HepG2 (cell line): ENCODE results near the gene ABCB6. TPM values are rescaled to one million over a fixed set of nuclear protein-coding genes. Genes with fewer than 3 reads are reported as not detected.

Experiments
- ELF1 ChIP-seq: sonication (generic); formaldehyde crosslinking; IDR thresholded peaks from 2 replicates; pipeline ENCODE4 v1.4.0; 2020; ENCODE audit warnings: missing genetic modification reagents
- ELF3 ChIP-seq: IDR thresholded peaks from 2 replicates; pipeline ENCODE4 v1.6.1; 2016; ENCODE audit warnings: missing genetic modification reagents, missing compliant biosample characterization
- HNF4G ChIP-seq, 2 experiments: sonication (generic) in 1 of 2; formaldehyde crosslinking in 1 of 2; IDR thresholded peaks; 2 replicates each; pipeline versions ENCODE4 v1.4.0 to v1.6.1; 2011 to 2020; ENCODE audit warnings: borderline replicate concordance in 2 of 2, low read depth in 2 of 2, mild to moderate bottlenecking in 2 of 2, low read length in 1 of 2, missing genetic modification reagents in 1 of 2, moderate library complexity in 1 of 2
- HNRNPL ChIP-seq: fragments of 200-400 bp; formaldehyde crosslinking; IDR thresholded peaks from 2 replicates; pipeline ENCODE4 v1.6.1; 2017; ENCODE audit warnings: mild to moderate bottlenecking, low read depth, low read length
- JARID2 ChIP-seq: sonication (generic); formaldehyde crosslinking; IDR thresholded peaks from 2 replicates; pipeline ENCODE4 v1.8.1; 2023; ENCODE audit warnings: missing genetic modification reagents, inconsistent platforms; ENCODE audit not compliant: insufficient replicate concordance
- MIXL1 ChIP-seq: IDR thresholded peaks from 2 replicates; pipeline ENCODE4 v1.6.1; 2016
- PATZ1 ChIP-seq: sonication (generic); formaldehyde crosslinking; IDR thresholded peaks from 2 replicates; pipeline ENCODE4 v1.4.0; 2020; ENCODE audit warnings: missing genetic modification reagents
- PTBP1 ChIP-seq: fragments of 200-400 bp; formaldehyde crosslinking; IDR thresholded peaks from 2 replicates; pipeline ENCODE4 v1.6.1; 2018; ENCODE audit warnings: low read length, low read depth; ENCODE audit not compliant: poor library complexity, severe bottlenecking
- SPEN ChIP-seq: sonication (generic); formaldehyde crosslinking; IDR thresholded peaks from 2 replicates; pipeline ENCODE4 v1.5.1; 2020; ENCODE audit warnings: low read depth, mild to moderate bottlenecking, missing genetic modification reagents
- TBX2 ChIP-seq: sonication (generic); formaldehyde crosslinking; IDR thresholded peaks from 2 replicates; pipeline ENCODE4 v1.5.0; 2020; ENCODE audit warnings: missing genetic modification reagents, mild to moderate bottlenecking, borderline replicate concordance
- ZFAT ChIP-seq: sonication (generic); formaldehyde crosslinking; conservative IDR thresholded peaks from 2 replicates; pipeline ENCODE4 v1.8.1; 2023; ENCODE audit warnings: missing genetic modification reagents, inconsistent platforms
- ZMYM4 ChIP-seq: sonication (generic); formaldehyde crosslinking; IDR thresholded peaks from 2 replicates; pipeline ENCODE4 v1.8.1; 2023; ENCODE audit warnings: mild to moderate bottlenecking, missing genetic modification reagents
- ZNF10 ChIP-seq: sonication (generic); formaldehyde crosslinking; IDR thresholded peaks from 2 replicates; pipeline ENCODE4 v1.4.0; 2020; ENCODE audit warnings: mild to moderate bottlenecking, low read depth, missing genetic modification reagents, borderline replicate concordance
- ZNF30 ChIP-seq: sonication (generic); formaldehyde crosslinking; IDR thresholded peaks from 2 replicates; pipeline ENCODE4 v1.5.0; 2020; ENCODE audit warnings: mild to moderate bottlenecking, missing genetic modification reagents
- ZNF615 ChIP-seq: sonication (generic); formaldehyde crosslinking; IDR thresholded peaks from 2 replicates; pipeline ENCODE4 v1.5.0; 2020; ENCODE audit warnings: mild to moderate bottlenecking, missing genetic modification reagents, borderline replicate concordance
- ZNF740 ChIP-seq: sonication (generic); formaldehyde crosslinking; IDR thresholded peaks from 2 replicates; pipeline ENCODE4 v1.4.0; 2020; ENCODE audit warnings: missing genetic modification reagents
- ZNF772 ChIP-seq: sonication (generic); formaldehyde crosslinking; IDR thresholded peaks from 2 replicates; pipeline ENCODE4 v1.5.0; 2020; ENCODE audit warnings: mild to moderate bottlenecking, missing genetic modification reagents
- ZNF788 ChIP-seq: sonication (generic); formaldehyde crosslinking; IDR thresholded peaks from 2 replicates; pipeline ENCODE4 v1.5.0; 2020; ENCODE audit warnings: mild to moderate bottlenecking, missing genetic modification reagents, borderline replicate concordance
- polyA plus RNA-seq, 8 experiments: library from polyadenylated mRNA; depleted of rRNA in 3 of 8; stranded (reverse) in 7 of 8; unstranded in 1 of 8; fragments of >200 nt; fragmentation: Illumina TruSeq in 4 of 8; extraction: Trizol in 4 of 8; gene quantifications; 2 replicates each; pipeline versions ENCODE4 v1.2.1 to v1.2.3, GENCODE V29; 2011 to 2016; ENCODE audit warnings: low read depth in 4 of 8, missing spikeins in 1 of 8, mixed read lengths in 1 of 8; ENCODE audit not compliant: insufficient read depth in 1 of 8
- total RNA-seq, 5 experiments: library from RNA; depleted of rRNA; stranded (reverse); fragments of >200 nt; fragmentation: Illumina TruSeq; extraction: Trizol; gene quantifications; 2 replicates each; pipeline ENCODE4 v1.2.3, GENCODE V29; 2016; ENCODE audit warnings: low read depth in 1 of 5
- TF ChIP-seq, protein P1 (sequence below): sonication (generic); formaldehyde crosslinking; IDR thresholded peaks from 2 replicates; pipeline ENCODE4 v1.5.0; 2020; ENCODE audit warnings: missing genetic modification reagents, mild to moderate bottlenecking, borderline replicate concordance
- TF ChIP-seq, protein P2 (sequence below): sonication (generic); formaldehyde crosslinking; IDR thresholded peaks from 2 replicates; pipeline ENCODE4 v1.5.0; 2020; ENCODE audit warnings: mild to moderate bottlenecking, missing genetic modification reagents

ABCB6 gene
- total and polyA plus RNA-seq, 2 of the 13 experiments (the other 11 are each of a cell fraction or from before 2014, with no cell fraction given) = 91.1 to 137 TPM

DNA sequence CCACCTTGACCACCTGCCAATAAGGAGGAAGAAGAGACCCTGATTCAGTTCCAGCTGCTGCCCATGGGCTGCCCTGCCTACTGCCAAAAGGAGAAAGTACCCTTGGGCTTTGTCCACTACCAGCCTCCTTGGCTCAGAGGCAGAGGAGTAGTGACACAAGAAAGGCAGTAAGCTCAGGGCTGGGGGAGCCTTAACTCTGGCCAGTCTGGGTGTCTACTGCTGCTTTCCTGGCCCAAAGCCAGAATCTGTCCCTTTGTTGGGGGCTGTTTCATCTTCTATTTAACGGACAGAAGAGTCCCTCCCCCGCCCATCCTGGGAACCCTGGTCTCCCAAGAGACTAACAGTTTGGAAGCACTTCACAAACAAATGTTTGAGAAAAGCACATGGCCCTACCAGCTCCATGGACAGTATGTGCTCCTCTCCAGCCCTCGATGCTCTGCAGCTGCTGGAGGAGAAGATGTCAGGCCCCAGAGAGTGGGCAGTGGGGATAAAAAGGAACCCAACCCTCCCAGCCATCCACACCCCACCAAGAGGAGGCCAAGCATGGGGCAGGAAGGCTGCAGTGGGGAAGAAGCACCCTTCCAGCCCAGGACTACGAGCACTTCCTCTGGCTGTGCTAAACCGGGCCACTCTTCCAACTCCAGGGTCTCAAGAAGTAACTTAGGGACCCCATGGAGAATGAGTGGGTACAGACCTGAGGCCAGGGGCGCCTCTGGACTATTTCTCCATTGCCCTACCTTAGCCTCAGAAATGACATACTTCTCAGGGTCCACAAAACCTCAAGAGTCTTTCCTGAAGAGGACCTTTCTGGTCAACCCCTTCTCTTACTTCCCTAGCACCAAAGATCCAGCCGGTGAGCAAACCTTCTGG is 9.5 kb upstream of the ABCB6 start (continued):
- TF ChIP-seq ZNF740 (CRISPR knock-in tag) (no peak), TBX2 (CRISPR knock-in tag) (peak; percentile 14; the same call in 1 of the 2 replicates), ZNF772 (CRISPR knock-in tag) (no peak), PATZ1 (CRISPR knock-in tag) (no peak), ZFAT (CRISPR knock-in tag) (no peak), HNF4G (IDR thresholded peaks at IDR 0.05; ENCODE audit: borderline replicate concordance, low read depth, low read length) (no peak), HNF4G (CRISPR knock-in tag; IDR thresholded peaks at IDR 0.05; ENCODE audit: borderline replicate concordance, low read depth) (no peak), ELF3 (no peak), ZMYM4 (CRISPR knock-in tag) (no peak), ELF1 (CRISPR knock-in tag) (peak; percentile 20; the same call in 1 of the 2 replicates), HNRNPL (no peak), ZNF788 (CRISPR knock-in tag) (no peak), ZNF615 (CRISPR knock-in tag) (0 out of 2 replicates have a peak, but pooled peaks have one; percentile 31), SPEN (CRISPR knock-in tag) (no peak), PTBP1 (no peak), ZNF30 (CRISPR knock-in tag) (no peak), ZNF10 (CRISPR knock-in tag) (no peak), MIXL1 (CRISPR knock-in tag) (no peak), JARID2 (CRISPR knock-in tag) (no peak)
- TF ChIP-seq, protein P1, sequence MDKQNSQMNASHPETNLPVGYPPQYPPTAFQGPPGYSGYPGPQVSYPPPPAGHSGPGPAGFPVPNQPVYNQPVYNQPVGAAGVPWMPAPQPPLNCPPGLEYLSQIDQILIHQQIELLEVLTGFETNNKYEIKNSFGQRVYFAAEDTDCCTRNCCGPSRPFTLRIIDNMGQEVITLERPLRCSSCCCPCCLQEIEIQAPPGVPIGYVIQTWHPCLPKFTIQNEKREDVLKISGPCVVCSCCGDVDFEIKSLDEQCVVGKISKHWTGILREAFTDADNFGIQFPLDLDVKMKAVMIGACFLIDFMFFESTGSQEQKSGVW (CRISPR knock-in tag) = no peak
- TF ChIP-seq, protein P2, sequence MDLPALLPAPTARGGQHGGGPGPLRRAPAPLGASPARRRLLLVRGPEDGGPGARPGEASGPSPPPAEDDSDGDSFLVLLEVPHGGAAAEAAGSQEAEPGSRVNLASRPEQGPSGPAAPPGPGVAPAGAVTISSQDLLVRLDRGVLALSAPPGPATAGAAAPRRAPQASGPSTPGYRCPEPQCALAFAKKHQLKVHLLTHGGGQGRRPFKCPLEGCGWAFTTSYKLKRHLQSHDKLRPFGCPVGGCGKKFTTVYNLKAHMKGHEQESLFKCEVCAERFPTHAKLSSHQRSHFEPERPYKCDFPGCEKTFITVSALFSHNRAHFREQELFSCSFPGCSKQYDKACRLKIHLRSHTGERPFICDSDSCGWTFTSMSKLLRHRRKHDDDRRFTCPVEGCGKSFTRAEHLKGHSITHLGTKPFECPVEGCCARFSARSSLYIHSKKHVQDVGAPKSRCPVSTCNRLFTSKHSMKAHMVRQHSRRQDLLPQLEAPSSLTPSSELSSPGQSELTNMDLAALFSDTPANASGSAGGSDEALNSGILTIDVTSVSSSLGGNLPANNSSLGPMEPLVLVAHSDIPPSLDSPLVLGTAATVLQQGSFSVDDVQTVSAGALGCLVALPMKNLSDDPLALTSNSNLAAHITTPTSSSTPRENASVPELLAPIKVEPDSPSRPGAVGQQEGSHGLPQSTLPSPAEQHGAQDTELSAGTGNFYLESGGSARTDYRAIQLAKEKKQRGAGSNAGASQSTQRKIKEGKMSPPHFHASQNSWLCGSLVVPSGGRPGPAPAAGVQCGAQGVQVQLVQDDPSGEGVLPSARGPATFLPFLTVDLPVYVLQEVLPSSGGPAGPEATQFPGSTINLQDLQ = no peak
